SK-N-SH (cell line): ENCODE measurements around the gene SLC24A3. TPM values are rescaled to one million over a fixed set of nuclear protein-coding genes. Genes with fewer than 3 reads are reported as not detected.

ENCODE experiments used
- CTCF ChIA-PET: fragments of 300-600, 350-600 bp; formaldehyde crosslinking; extraction: SDS; loops from one replicate; lab custom pipeline; 2021; lab: Yijun Ruan, JAX
- POLR2A ChIA-PET: fragments of 350-600 bp; sonication (Branson Sonifier 250); formaldehyde crosslinking; extraction: SDS; loops from one replicate; lab custom pipeline; 2020; ENCODE audit warnings: antibody characterized with exemption, inconsistent platforms; lab: Yijun Ruan, JAX
- DNase-seq: peaks from one replicate; pipeline ENCODE4 v3.0.0; 2012
- H2AFZ ChIP-seq: fragments of 200-600 bp; sonication (generic); 2 replicates; pipeline ENCODE4 v1.8.1; 2016; ENCODE audit warnings: antibody characterized with exemption, mild to moderate bottlenecking, low read depth
- H3F3A ChIP-seq: fragments of 200-600 bp; sonication (generic); replicated peaks from 2 replicates; pipeline ENCODE3; 2016; ENCODE audit warnings: antibody characterized with exemption, mild to moderate bottlenecking; ENCODE audit not compliant: insufficient read depth
- H3K27ac ChIP-seq, 2 experiments: fragments of 200-500 bp in 1 of 2; fragments of 200-600 bp in 1 of 2; sonication (Bioruptor generic) in 1 of 2; sonication (generic), shearing (Covaris generic) in 1 of 2; 2 replicates each; pipeline versions ENCODE4 v1.5.1 to v1.6.1; 2014 to 2016; ENCODE audit warnings: low read depth in 2 of 2, inconsistent platforms in 1 of 2, low read length in 1 of 2, mild to moderate bottlenecking in 1 of 2, mixed read lengths in 1 of 2
- H3K27me3 ChIP-seq: fragments of 200-600 bp; sonication (generic), shearing (Covaris generic); 2 replicates; pipeline ENCODE4 v1.6.1; 2016; ENCODE audit warnings: mixed run types; ENCODE audit not compliant: insufficient read depth
- H3K36me3 ChIP-seq, 2 experiments: fragments of 200-500 bp in 1 of 2; fragments of 200-600 bp in 1 of 2; sonication (Bioruptor generic) in 1 of 2; sonication (generic) in 1 of 2; replicated peaks in 1 of 2; 2 replicates each; pipeline versions ENCODE3 to v1.5.1; 2014 to 2016; ENCODE audit warnings: low read length in 1 of 2, mild to moderate bottlenecking in 1 of 2; ENCODE audit not compliant: insufficient read depth in 2 of 2, control insufficient read depth in 1 of 2
- H3K4me1 ChIP-seq, 2 experiments: fragments of 200-500 bp in 1 of 2; fragments of 200-600 bp in 1 of 2; sonication (Bioruptor generic) in 1 of 2; sonication (generic), shearing (Covaris generic) in 1 of 2; 2 replicates each; pipeline versions ENCODE4 v1.5.1 to v1.6.1; 2014 to 2016; ENCODE audit warnings: low read depth in 1 of 2, low read length in 1 of 2, mixed run types in 1 of 2; ENCODE audit not compliant: insufficient read depth in 2 of 2, control insufficient read depth in 1 of 2
- H3K4me2 ChIP-seq: fragments of 200-600 bp; sonication (generic), shearing (Covaris generic); 2 replicates; pipeline ENCODE4 v1.6.1; 2017; ENCODE audit warnings: mixed run types
- H3K4me3 ChIP-seq, 2 experiments: fragments of 200-500 bp in 1 of 2; fragments of 200-600 bp in 1 of 2; sonication (Bioruptor generic) in 1 of 2; sonication (generic), shearing (Covaris generic) in 1 of 2; 2 replicates each; pipeline versions ENCODE4 v1.5.1 to v1.8.1; 2014 to 2016; ENCODE audit warnings: low read depth in 2 of 2, inconsistent platforms in 1 of 2, low read length in 1 of 2, mild to moderate bottlenecking in 1 of 2, mixed read lengths in 1 of 2, moderate library complexity in 1 of 2
- H3K79me2 ChIP-seq: fragments of 200-600 bp; sonication (generic); 2 replicates; pipeline ENCODE4 v1.8.1; 2017; ENCODE audit warnings: mild to moderate bottlenecking; ENCODE audit not compliant: insufficient read depth
- H3K9ac ChIP-seq: fragments of 200-600 bp; sonication (generic); 2 replicates; pipeline ENCODE4 v1.6.1; 2017; ENCODE audit warnings: mixed run types
- H3K9me2 ChIP-seq: fragments of 200-600 bp; sonication (generic); 2 replicates; pipeline ENCODE4 v1.6.1; 2017; ENCODE audit warnings: mixed run types
- H3K9me3 ChIP-seq: fragments of 200-600 bp; sonication (generic); 2 replicates; pipeline ENCODE4 v1.6.1; 2017; ENCODE audit warnings: mixed run types, mild to moderate bottlenecking, moderate library complexity
- H4K20me1 ChIP-seq: fragments of 200-600 bp; sonication (generic); 2 replicates; pipeline ENCODE4 v1.6.1; 2017; ENCODE audit warnings: mild to moderate bottlenecking, mixed run types; ENCODE audit not compliant: insufficient read depth
- CHD2 ChIP-seq: fragments of 150-350 bp; IDR thresholded peaks from 2 replicates; pipeline ENCODE4 v1.6.1; 2018; ENCODE audit warnings: low read length; ENCODE audit not compliant: partially characterized antibody
- EP300 ChIP-seq, 2 experiments: IDR thresholded peaks; 2 replicates each; pipeline versions ENCODE4 v1.4.0 to v1.6.1; 2012; ENCODE audit warnings: borderline replicate concordance in 1 of 2, low read depth in 1 of 2, low read length in 1 of 2
- EZH2phosphoT487 ChIP-seq: fragments of 200-600 bp; sonication (generic); IDR thresholded peaks from 2 replicates; pipeline ENCODE4 v1.6.1; 2017; ENCODE audit warnings: low read depth, mixed run types, mild to moderate bottlenecking, antibody characterized with exemption, moderate library complexity, borderline replicate concordance
- FOSL2 ChIP-seq: IDR thresholded peaks from 2 replicates; pipeline ENCODE4 v1.4.0; 2012; ENCODE audit warnings: low read depth, mild to moderate bottlenecking, moderate library complexity, borderline replicate concordance
- FOXJ3 ChIP-seq: sonication (generic); formaldehyde crosslinking; IDR thresholded peaks from 2 replicates; pipeline ENCODE4 v1.5.1; 2020; ENCODE audit warnings: mild to moderate bottlenecking, missing genetic modification reagents
- FOXM1 ChIP-seq: IDR thresholded peaks from 2 replicates; pipeline ENCODE4 v1.4.0; 2012; ENCODE audit warnings: low read depth, mild to moderate bottlenecking
- GATA2 ChIP-seq: sonication (generic); formaldehyde crosslinking; IDR thresholded peaks from 2 replicates; pipeline ENCODE4 v1.5.0; 2020; ENCODE audit warnings: mild to moderate bottlenecking, missing genetic modification reagents
- MAX ChIP-seq: IDR thresholded peaks from 2 replicates; pipeline ENCODE4 v1.4.0; 2012; ENCODE audit warnings: low read depth
- MXI1 ChIP-seq: IDR thresholded peaks from 2 replicates; pipeline ENCODE4 v1.6.1; 2012; ENCODE audit warnings: mild to moderate bottlenecking, low read depth, low read length, improper control_type of control experiment
- POLR2AphosphoS5 ChIP-seq: IDR thresholded peaks from 2 replicates; pipeline ENCODE4 v1.6.1; 2012; ENCODE audit warnings: low read depth, low read length
- RCOR1 ChIP-seq: fragments of 150-350 bp; IDR thresholded peaks from 2 replicates; pipeline ENCODE4 v1.6.1; 2017; ENCODE audit warnings: antibody characterized with exemption, low read length
- RFX5 ChIP-seq: IDR thresholded peaks from 2 replicates; pipeline ENCODE4 v1.6.1; 2012; ENCODE audit warnings: mild to moderate bottlenecking, improper control_type of control experiment, low read length
- SIN3A ChIP-seq: IDR thresholded peaks from 2 replicates; pipeline ENCODE4 v1.6.1; 2012; ENCODE audit warnings: low read depth, mild to moderate bottlenecking, low read length, moderate library complexity, borderline replicate concordance
- TCF12 ChIP-seq: IDR thresholded peaks from 2 replicates; pipeline ENCODE4 v1.4.0; 2012
- TEAD4 ChIP-seq: IDR thresholded peaks from 2 replicates; pipeline ENCODE4 v1.4.0; 2012; ENCODE audit warnings: mild to moderate bottlenecking, borderline replicate concordance; ENCODE audit not compliant: insufficient read depth
- YY1 ChIP-seq: IDR thresholded peaks from 2 replicates; pipeline ENCODE4 v1.4.0; 2012; ENCODE audit warnings: low read depth, mild to moderate bottlenecking
- WGBS: methylation state at CpG from one replicate; pipeline ENCODE4 v1.1.6; 2017; ENCODE audit warnings: low lambda C conversion rate; 5-methylcytosine and 5-hydroxymethylcytosine counted together
- polyA plus RNA-seq, 3 experiments: library from polyadenylated mRNA; depleted of rRNA; stranded (reverse); fragments of >200 nt; gene quantifications; 2 replicates each; pipeline ENCODE4 v1.2.3, GENCODE V29; 2012
- TF ChIP-seq, protein P1 (sequence below): fragments of 150-350 bp; IDR thresholded peaks from 2 replicates; pipeline ENCODE4 v1.6.1; 2016; ENCODE audit warnings: mild to moderate bottlenecking, low read depth, low read length
- TF ChIP-seq, protein P2 (sequence below): IDR thresholded peaks from 2 replicates; pipeline ENCODE4 v1.4.0; 2012; ENCODE audit warnings: low read depth, borderline replicate concordance
- TF ChIP-seq, protein P3 (sequence below): fragments of 150-350 bp; IDR thresholded peaks from 2 replicates; pipeline ENCODE4 v1.6.1; 2017; ENCODE audit warnings: antibody characterized with exemption, low read length, low read depth, borderline replicate concordance
- TF ChIP-seq, protein P4 (sequence below): IDR thresholded peaks from 2 replicates; pipeline ENCODE4; 2012

The SLC24A3 gene
- polyA plus RNA-seq, 1 of the 3 experiments (the other 2 are of a cell fraction) = not detected

- no peak for DNase-seq
- no peak overlapping the region for H3K27ac ChIP-seq
- H3K4me2 ChIP-seq = no peak overlapping the region
- TF ChIP-seq RFX5 = no peak
- TF ChIP-seq GATA2 (CRISPR knock-in tag) = no peak
- no peak for TF ChIP-seq FOSL2
- TF ChIP-seq EZH2phosphoT487 = no peak
- TF ChIP-seq FOXJ3 (CRISPR knock-in tag) = no peak
- TF ChIP-seq TEAD4 = no peak
- H3K9me2 ChIP-seq = no peaks in the 10 kb centered on the region
- no peaks in the 10 kb centered on the region for H4K20me1 ChIP-seq
- H3K9ac ChIP-seq = no peak overlapping the region
- H3F3A ChIP-seq = no peaks in the 10 kb centered on the region
- H3K79me2 ChIP-seq = no peaks in the 10 kb centered on the region
- H2AFZ ChIP-seq = no peak overlapping the region
- no peaks in the 10 kb centered on the region for H3K9me3 ChIP-seq
- no peaks in the 10 kb centered on the region for H3K4me1 ChIP-seq
- H3K27me3 ChIP-seq = no peaks in the 10 kb centered on the region
- ChIA-PET CTCF (interaction anchor here (1.5 kb wide), 1 partner anchor 81 kb away, joined by 3 read pairs; no protein-coding TSS in a partner anchor), POLR2A (no interaction called here)
- WGBS = no CpG with 5 or more reads among the region's 1 CpG
- no peak overlapping the region for H3K4me3 ChIP-seq
- no peaks in the 10 kb centered on the region for H3K36me3 ChIP-seq
Measured at GRCh38 chr20:19743640-19743995, 531.2 kb downstream of the SLC24A3 start.

GRCh38 chr20:19745106-19745505 is 532.7 kb downstream of the SLC24A3 start:
- no peak overlapping the region for H3K9ac ChIP-seq
- CTCF ChIA-PET = no interaction called here
- WGBS = 48% methylated on average over 3 of the region's 3 CpGs
- H3K27ac ChIP-seq = no peak overlapping the region
- H3K4me2 ChIP-seq = no peak overlapping the region
- no peaks in the 10 kb centered on the region for H3K4me1 ChIP-seq
- H3K9me2 ChIP-seq = no peaks in the 10 kb centered on the region
- H3K27me3 ChIP-seq = no peaks in the 10 kb centered on the region
- H3F3A ChIP-seq = no peaks in the 10 kb centered on the region
- no peak overlapping the region for H2AFZ ChIP-seq
- TF ChIP-seq, protein P1, sequence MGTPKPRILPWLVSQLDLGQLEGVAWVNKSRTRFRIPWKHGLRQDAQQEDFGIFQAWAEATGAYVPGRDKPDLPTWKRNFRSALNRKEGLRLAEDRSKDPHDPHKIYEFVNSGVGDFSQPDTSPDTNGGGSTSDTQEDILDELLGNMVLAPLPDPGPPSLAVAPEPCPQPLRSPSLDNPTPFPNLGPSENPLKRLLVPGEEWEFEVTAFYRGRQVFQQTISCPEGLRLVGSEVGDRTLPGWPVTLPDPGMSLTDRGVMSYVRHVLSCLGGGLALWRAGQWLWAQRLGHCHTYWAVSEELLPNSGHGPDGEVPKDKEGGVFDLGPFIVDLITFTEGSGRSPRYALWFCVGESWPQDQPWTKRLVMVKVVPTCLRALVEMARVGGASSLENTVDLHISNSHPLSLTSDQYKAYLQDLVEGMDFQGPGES = no peak
- TF ChIP-seq RCOR1 (no peak), SIN3A (no peak), TEAD4 (no peak), FOSL2 (no peak), POLR2AphosphoS5 (no peak), FOXJ3 (CRISPR knock-in tag) (no peak), GATA2 (CRISPR knock-in tag) (no peak), MXI1 (no peak), TCF12 (no peak), YY1 (no peak), EP300 (IDR thresholded peaks at IDR 0.05; ENCODE audit: borderline replicate concordance in 1 of 2, low read depth in 1 of 2, low read length in 1 of 2) (no peak), CHD2 (no peak), MAX (no peak), FOXM1 (no peak)
- TF ChIP-seq, protein P2, sequence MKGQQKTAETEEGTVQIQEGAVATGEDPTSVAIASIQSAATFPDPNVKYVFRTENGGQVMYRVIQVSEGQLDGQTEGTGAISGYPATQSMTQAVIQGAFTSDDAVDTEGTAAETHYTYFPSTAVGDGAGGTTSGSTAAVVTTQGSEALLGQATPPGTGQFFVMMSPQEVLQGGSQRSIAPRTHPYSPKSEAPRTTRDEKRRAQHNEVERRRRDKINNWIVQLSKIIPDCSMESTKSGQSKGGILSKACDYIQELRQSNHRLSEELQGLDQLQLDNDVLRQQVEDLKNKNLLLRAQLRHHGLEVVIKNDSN = no peak
- TF ChIP-seq, protein P3, sequence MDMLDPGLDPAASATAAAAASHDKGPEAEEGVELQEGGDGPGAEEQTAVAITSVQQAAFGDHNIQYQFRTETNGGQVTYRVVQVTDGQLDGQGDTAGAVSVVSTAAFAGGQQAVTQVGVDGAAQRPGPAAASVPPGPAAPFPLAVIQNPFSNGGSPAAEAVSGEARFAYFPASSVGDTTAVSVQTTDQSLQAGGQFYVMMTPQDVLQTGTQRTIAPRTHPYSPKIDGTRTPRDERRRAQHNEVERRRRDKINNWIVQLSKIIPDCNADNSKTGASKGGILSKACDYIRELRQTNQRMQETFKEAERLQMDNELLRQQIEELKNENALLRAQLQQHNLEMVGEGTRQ = no peak
- TF ChIP-seq, protein P4, sequence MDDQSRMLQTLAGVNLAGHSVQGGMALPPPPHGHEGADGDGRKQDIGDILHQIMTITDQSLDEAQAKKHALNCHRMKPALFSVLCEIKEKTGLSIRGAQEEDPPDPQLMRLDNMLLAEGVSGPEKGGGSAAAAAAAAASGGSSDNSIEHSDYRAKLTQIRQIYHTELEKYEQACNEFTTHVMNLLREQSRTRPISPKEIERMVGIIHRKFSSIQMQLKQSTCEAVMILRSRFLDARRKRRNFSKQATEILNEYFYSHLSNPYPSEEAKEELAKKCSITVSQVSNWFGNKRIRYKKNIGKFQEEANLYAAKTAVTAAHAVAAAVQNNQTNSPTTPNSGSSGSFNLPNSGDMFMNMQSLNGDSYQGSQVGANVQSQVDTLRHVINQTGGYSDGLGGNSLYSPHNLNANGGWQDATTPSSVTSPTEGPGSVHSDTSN = no peak
- no peak for DNase-seq
- no peaks in the 10 kb centered on the region for H3K79me2 ChIP-seq
- no peak overlapping the region for H3K4me3 ChIP-seq
- POLR2A ChIA-PET = no interaction called here
- no peaks in the 10 kb centered on the region for H3K36me3 ChIP-seq
- H3K9me3 ChIP-seq = no peaks in the 10 kb centered on the region
- no peaks in the 10 kb centered on the region for H4K20me1 ChIP-seq
